ENCODE data around the gene SRGAP2B. TPM values are rescaled to one million over a fixed set of nuclear protein-coding genes. Genes with fewer than 3 reads are reported as not detected.
"Not testable (repeated sequence)": the region's sequence is repeated elsewhere in the genome, so short reads cannot be mapped to it uniquely, and the experiment has no call there.

Gene SRGAP2B
- total RNA-seq, 4 donors from 2014 or later: 11.8 to 44.6 (median 20.3) TPM

- H3K27ac ChIP-seq (replicated peaks in 1 of 4); H3K4me1 ChIP-seq; H3K36me3 ChIP-seq; intact Hi-C loops (cut with DNase I); H3K9me3 ChIP-seq; H3K4me3 ChIP-seq; DNase-seq (ENCODE audit: extremely low spot score); H3K27me3 ChIP-seq: not testable (repeated sequence)
- WGBS: no CpG with 5 or more reads among the region's 6 CpGs
Observed at GRCh38 chr1:145115587-145116493, 20.7 kb upstream of the SRGAP2B start.

DNA sequence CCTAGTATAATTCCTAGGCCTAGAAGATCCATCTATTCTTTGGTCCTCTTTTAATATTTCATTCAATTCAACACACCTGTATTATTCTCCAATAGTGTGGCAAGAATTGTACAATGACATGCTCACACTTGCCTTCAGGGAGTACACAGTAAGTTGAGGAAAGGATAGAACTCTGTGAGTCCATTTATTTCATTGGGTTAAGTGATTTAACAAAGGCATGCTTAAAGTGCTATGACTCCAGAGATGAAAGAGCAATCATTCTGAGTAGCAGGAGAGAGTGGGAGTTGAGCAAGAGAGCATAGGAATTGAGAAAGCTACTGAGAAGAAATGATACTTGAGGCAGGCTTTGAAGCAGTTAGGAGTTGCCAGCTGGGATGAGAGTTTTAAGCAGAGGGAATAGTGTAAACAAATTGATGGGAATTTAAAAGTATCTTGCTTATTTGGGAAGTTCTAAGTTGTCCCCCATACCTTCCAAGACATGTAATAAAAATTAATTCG is 19.5 kb upstream of the SRGAP2B start:
- H3K27me3 ChIP-seq; DNase-seq (ENCODE audit: extremely low spot score); H3K27ac ChIP-seq (replicated peaks in 1 of 4); H3K36me3 ChIP-seq; H3K4me3 ChIP-seq; H3K9me3 ChIP-seq; H3K4me1 ChIP-seq; intact Hi-C loops (cut with DNase I): not testable (repeated sequence)
- WGBS: no CpG with 5 or more reads among the region's 1 CpG

DNA sequence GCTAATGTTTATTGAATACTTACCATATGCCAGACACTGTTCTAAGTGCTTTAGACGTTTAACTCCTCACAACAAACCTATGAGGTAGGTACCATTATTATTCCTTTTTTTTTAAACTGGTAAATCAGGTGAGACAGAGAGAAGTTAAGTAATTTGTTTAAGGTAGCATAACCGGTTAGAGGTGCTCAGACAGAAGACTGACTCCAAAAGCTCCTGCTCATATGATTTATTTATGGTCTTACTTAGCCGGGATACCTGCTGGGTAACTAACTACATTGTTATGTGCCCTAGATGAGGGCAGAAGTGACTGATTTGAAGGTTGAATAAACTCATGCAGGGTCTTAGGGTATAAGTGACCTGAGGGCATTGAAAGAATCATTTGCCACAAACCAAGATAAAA is 17.6 kb upstream of the SRGAP2B start:
- not testable (repeated sequence) for H3K4me1 ChIP-seq

DNA sequence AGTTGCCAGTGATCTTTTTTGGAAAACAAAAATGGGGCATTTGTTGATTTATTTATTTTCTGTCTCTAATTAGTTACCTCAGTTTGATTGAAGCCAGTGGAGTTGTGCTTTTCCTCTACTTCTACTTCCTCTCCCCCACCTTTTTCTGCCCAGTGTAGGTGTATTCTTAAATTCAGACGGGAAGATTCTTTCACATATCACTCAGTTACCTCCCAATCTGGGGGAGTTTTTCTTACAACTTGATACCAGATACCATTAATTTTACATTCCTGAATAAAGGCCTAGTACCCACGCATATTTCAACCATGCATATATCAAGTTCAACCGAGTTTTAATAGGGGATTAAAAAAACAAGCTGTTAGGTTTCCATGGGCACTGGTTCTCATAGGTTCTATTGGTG is 16.5 kb upstream of the SRGAP2B start:
- H3K27ac ChIP-seq (replicated peaks in 1 of 4); H3K4me1 ChIP-seq; H3K27me3 ChIP-seq; H3K9me3 ChIP-seq; DNase-seq (ENCODE audit: extremely low spot score); intact Hi-C loops (cut with DNase I); H3K36me3 ChIP-seq; H3K4me3 ChIP-seq: not testable (repeated sequence)
- no CpG with 5 or more reads among the region's 3 CpGs for WGBS

More for the DNA sequence above, 17.6 kb upstream of the SRGAP2B start:
- DNase-seq (ENCODE audit: extremely low spot score); H3K27ac ChIP-seq (replicated peaks in 1 of 4); H3K4me3 ChIP-seq; H3K9me3 ChIP-seq; H3K27me3 ChIP-seq; H3K36me3 ChIP-seq; intact Hi-C loops (cut with DNase I): not testable (repeated sequence)
- WGBS: no CpG with 5 or more reads among the region's 3 CpGs

DNA sequence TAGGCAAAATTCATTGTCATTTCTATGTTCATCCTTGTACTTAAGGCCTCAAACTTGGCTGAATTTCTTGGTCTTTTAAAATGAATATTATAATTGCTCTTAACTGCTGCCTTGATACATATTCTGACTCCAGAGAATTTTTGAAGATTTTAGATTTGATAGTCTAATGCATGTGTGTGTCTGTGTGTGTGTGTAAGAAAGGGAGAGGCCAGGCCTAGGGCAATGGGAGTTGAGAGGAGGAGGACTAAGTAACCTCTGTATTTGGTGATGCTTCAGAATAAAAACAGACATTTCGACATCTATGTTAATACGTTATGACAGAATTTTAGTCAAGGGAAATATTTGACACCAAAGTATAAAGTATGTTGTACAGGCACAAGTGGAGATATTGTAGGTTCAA is 8.2 kb upstream of the SRGAP2B start:
- H3K4me3 ChIP-seq; DNase-seq (ENCODE audit: extremely low spot score); intact Hi-C loops (cut with DNase I); H3K27ac ChIP-seq (replicated peaks in 1 of 4); H3K36me3 ChIP-seq; H3K9me3 ChIP-seq; H3K27me3 ChIP-seq; H3K4me1 ChIP-seq: not testable (repeated sequence)
- WGBS: no CpG with 5 or more reads among the region's 2 CpGs

- whole genome bisulfite sequencing: no CpG with 5 or more reads among the region's 1 CpG
- H3K27ac ChIP-seq (replicated peaks in 1 of 4); H3K36me3 ChIP-seq; H3K9me3 ChIP-seq; H3K27me3 ChIP-seq; DNase-seq (ENCODE audit: extremely low spot score); H3K4me1 ChIP-seq; intact Hi-C loops (cut with DNase I); H3K4me3 ChIP-seq: not testable (repeated sequence)
Observed at GRCh38 chr1:145101725-145102124, 6.6 kb upstream of the SRGAP2B start.

- no CpG with 5 or more reads among the region's 46 CpGs for WGBS
- intact Hi-C loops (cut with DNase I); H3K4me1 ChIP-seq; H3K36me3 ChIP-seq; H3K27me3 ChIP-seq; H3K9me3 ChIP-seq; DNase-seq (ENCODE audit: extremely low spot score): not testable (repeated sequence)
- peak overlapping the region; percentile 73 to 77 (median 76) for H3K27ac ChIP-seq (replicated peaks in 1 of 4)
- peak overlapping the region; percentile 36 to 60 (median 52) for H3K4me3 ChIP-seq
- TF ChIP-seq POLR2AphosphoS5 (IDR thresholded peaks at IDR 0.05): peak in 1 of 2 donors; percentile 25
Observed at GRCh38 chr1:145094655-145095211, 395 bp downstream of the SRGAP2B start.

- Histone ChIP-seq H3K4me3 (peak overlapping the region in 3 of 4 donors; percentile 52 to 64 (median 56)), H3K27ac (replicated peaks in 1 of 4) (peak overlapping the region in 3 of 4 donors; percentile 57 to 70 (median 59))
- 0% methylated on average over 1 of the region's 47 CpGs for WGBS
- H3K4me1 ChIP-seq; DNase-seq (ENCODE audit: extremely low spot score); H3K27me3 ChIP-seq; H3K9me3 ChIP-seq; H3K36me3 ChIP-seq; intact Hi-C loops (cut with DNase I): not testable (repeated sequence)
Observed at GRCh38 chr1:145093517-145094149, 1.5 kb downstream of the SRGAP2B start.

DNA sequence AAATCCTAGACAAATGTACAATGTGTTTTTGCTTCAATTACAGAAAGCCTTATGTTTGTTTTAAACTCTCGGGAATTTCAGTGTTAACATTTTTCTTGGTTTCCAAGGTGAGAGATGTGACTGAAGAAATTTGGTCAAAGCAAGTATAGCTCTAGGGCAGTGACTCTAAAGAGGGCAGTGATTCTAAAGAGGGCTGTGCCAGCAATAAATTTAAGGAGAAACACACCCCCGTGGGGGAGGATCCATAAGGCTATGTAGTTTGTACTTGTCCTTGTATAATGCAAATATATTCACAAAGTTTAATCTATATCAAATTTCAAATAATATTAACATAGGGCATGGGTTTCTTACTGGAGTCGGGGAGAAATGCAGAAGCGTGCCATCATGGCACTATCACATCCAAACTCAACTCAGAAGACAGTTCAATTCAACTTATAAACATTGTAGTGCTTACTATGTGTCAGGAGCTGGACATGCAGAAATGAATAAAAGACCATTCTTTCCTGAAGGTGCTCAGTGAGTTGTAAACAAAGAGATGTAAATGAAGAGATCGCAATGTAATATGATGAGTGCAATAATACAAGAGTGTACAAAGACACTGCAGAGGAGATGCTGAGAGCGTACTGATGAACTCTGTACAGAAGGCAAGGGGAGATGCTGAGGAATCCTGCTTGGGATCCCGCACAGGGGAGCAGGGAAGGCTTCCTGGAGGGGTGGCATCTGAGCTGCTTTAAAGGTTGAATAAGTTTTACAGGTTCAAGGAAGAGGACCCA is 12.5 kb downstream of the SRGAP2B start:
- H3K4me3 ChIP-seq; H3K9me3 ChIP-seq; DNase-seq (ENCODE audit: extremely low spot score); intact Hi-C loops (cut with DNase I); H3K27ac ChIP-seq (replicated peaks in 1 of 4); H3K36me3 ChIP-seq; H3K27me3 ChIP-seq; H3K4me1 ChIP-seq: not testable (repeated sequence)
- 97% methylated on average over 3 of the region's 7 CpGs for WGBS

DNA sequence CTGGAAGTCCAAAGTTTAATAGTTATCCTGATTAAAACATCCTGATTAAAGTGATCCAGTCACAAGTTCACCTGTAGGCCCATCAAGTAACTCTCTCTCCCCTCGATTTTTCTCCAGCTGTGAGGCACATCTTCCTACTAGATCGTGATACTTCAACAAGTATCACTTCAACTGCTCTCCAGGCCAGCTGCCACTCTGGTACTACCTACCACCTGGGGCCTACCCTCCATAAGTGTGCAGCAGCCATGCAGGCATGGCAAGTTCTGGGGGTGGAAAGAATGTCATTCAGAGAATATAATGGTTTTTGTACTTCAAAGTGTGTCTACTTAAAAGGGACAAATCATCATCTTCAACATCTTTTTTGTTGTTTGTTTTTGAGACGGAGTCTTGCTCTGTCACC is 14.9 kb downstream of the SRGAP2B start:
- H3K27me3 ChIP-seq; H3K36me3 ChIP-seq; H3K9me3 ChIP-seq; H3K4me1 ChIP-seq; H3K4me3 ChIP-seq; H3K27ac ChIP-seq (replicated peaks in 1 of 4); DNase-seq (ENCODE audit: extremely low spot score); intact Hi-C loops (cut with DNase I): not testable (repeated sequence)
- 87% methylated on average over 2 of the region's 3 CpGs for WGBS

DNA sequence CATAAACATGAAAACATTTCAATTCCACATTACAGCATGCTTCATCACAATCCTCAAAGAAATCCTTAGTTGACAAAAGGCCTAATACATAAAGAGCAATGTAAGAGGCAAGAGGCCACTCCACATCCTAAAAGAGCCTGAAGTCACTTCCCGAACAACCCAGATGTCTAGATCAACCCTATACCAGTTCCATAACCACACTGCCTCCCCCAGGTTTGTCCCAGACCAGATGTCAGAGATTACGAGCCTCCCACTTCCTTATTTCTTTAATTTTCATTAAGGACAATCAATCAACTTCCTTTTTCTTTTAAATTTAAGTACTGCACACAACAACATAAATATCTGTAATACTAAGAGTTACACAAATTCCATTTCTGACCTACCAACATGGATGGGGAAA is 15.4 kb downstream of the SRGAP2B start:
- intact Hi-C loops (cut with DNase I); DNase-seq (ENCODE audit: extremely low spot score); H3K36me3 ChIP-seq; H3K4me1 ChIP-seq; H3K27me3 ChIP-seq; H3K27ac ChIP-seq (replicated peaks in 1 of 4); H3K4me3 ChIP-seq; H3K9me3 ChIP-seq: not testable (repeated sequence)
- WGBS: 71% methylated on average over 2 of the region's 2 CpGs

Measured in esophagus muscularis mucosa (tissue), 4 donors.